HG03095 (cell line): ENCODE measurements around the gene JTB.
A peak's percentile ranks its signal among the peaks of the same experiment; 100 is the strongest.

Source experiments
- ATAC-seq: cut with Tn5 transposase; IDR thresholded peaks from one replicate; pipeline ENCODE4 v1.9.1; 2021; ENCODE audit warnings: moderate library complexity; ENCODE audit not compliant: unreplicated experiment

The JTB gene

DNA sequence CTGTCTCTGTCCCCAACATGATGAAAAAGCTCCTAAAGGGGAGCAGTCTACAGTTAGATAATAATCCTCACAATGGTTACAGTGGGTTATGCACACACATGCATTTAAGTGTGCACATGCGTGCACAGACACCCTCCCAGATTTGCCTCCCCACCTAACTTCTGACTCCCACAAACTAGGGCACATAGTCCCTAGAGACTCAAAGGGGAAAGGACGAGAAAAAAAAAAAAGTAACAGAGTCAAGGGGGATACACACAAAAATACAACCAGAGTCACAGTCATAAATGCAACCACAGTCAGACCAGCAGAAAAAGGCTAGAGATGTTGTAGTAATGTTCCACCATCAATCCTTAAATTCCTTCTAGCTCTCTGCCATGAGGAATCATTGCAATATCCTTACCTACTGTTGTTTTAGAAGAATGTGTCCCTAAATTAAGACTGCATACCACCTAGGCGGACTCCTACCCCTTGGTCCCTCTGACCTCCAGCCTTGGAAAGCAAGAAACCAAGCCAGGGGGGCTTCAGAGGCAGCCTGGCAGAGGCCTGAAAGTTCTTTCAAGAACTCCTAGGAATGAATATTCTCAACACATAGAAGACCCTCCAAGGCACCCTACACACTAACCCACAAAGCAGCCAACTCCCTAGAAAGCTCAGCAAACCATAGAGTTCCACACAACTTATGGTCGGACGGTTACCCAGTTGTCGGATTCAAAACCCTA, 20.3 kb downstream of the JTB start:
- no peak for ATAC-seq

DNA sequence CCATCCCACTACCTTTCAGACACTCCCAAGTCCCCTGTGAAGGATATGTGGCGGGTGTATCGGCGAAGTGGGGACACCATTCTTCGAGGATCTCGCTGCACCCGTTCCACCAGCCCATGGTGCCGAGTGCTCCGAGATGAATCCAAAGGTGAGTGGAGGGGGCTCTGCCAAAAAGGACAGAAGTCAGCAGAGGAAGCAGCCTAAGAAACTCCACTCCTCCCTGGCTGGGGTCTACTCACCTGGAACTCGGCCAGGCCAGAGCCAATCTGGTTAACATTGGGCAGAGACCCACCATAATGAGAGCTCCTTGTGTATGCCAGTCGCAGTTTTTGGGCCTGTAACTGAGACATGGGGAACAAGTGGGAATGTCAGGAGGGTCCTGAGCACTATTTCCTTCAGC, 22.6 kb downstream of the JTB start:
- ATAC-seq: no peak

DNA sequence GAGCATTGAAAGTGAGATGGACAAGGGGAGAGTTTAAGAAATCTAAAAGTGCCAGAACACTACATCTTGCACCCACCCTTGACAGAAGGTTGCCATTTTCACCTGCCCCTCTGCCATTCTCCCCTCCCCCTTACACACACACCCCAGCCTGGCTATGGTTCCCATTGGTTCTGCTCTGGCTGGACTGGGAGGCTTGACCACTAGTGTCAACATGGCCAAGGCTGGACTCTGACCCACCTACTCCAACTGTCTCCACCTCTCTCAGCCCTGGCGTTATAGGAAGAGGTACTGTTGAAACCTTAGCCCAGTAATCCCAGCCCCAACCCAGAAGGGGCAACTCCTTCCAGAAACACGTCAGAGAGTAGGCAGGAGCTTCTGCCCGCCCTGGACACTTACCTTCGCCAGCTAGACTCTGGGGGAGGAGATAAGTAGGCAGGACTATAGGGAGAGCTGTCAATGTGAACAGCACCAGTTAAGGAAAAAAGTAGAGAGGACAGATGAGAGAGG, 23.6 kb downstream of the JTB start:
- ATAC-seq: no peak

DNA sequence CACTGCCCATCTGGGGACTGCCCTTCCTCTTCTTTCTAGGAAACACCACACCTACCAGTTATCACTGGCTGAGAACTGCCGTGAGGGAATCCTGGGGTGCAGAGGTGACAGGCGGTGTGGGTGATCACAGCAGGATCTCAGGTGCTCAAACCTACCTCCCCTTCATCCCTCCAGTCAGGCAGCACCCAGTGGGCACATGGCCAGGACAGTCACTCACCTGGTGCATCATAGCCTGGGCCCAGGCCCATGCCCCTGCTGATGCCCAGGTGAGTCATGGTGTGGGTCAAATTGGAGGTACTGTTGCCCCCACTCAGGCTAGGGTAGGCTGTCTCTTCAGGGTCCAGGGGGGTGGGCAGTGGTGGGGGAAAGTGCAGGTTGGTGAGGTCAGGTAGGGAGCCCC, 25.7 kb downstream of the JTB start:
- no peak for ATAC-seq

DNA sequence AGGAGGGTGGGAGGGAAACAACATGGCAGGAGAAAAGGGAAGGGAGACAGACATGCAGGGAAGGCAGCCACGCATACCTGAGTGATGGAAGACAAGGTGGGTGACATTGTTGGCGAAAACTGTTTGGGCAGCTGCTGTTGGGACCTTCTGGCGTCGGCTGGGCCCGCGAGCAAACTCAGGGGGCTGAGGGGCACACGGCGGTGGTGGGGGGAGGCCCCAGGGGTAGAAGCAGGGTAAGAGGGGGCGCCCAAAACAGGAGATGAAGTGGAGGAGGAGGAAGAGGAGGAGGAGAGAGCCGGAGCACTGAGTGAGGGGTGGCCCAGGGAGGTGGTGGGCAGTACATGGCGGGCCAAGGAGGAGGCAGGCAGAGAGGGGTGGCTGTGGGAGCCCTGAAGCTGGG, 26.3 kb downstream of the JTB start:
- ATAC-seq: no peak

DNA sequence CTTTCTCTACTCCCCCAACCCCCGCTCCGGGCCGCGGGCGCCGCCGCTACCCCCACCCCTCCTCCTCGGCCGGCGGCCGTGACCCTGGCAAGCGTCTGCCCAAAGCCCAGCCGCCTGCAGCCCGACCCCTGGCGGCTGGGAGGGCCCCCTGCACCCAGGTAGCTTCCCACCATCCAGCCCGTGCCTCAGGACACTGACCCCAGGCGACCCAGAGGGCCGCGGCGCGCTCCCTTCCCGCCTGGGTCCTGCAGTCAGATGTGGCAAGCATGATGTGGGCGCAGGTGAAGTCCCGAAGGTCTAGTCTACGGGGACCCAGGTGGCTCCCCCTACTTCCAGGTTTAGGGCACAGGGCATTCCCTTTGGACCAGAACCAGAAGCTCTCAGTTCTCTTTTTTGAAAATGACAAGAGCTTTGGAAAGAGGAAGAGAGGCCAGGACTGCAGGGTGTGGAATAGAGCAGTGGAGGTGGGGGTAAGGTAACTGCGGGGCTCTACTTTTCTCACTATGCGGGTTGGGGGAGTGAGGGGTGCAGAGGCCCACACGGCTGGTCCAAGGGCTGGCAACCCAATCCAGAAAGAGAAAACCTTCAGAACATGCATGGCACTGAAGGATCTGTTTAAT, 30.7 kb downstream of the JTB start, which contains the start of gene DENND4B:
Gene DENND4B, minus strand, starts transcription at position 97 of the 620 bp plus-strand sequence. CDS start 2,344 bp downstream, outside the sequence.
- ATAC-seq: peak; percentile 49

DNA sequence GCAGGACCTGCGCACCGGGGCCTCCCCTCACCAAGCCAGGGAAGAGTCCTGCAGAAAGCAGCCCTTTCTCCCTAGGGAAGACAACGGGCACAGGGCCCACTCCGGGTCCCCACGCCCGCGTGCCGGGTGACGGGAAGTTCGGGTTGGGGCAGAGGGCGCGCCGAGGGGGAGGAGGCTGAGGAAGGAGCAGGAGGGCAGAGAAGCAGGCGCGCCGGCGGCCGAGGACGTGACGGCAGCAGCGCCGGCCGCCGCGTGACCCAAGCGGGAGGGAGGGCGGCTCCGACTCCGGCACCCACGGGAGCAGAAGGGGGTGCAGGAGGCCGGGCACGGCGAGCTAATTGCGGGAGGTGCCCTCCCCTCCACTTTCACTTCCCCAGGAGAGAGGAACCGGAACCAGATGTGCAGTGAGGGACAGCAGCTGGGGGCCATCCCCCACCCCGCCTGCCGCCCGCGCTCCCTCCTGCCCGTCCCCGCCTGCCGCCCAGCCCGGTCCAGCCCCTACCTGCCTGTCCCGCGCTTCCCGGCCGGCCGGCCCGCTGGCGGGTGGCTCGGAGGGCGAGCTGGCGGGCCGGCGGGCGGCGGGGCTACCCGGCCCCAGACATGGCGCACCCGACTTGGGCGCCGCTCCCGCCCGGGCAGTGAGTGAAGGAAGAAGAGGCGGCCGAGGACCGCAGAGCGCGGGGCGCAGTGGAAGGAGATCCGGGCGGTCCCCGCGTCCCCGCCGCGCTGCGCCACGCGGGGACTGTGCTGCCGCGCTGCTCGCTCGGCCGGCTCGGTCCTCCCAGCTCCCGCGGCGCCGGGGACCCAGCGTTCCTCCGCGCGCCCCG, 31.5 kb downstream of the JTB start:
- ATAC-seq: peak; percentile 53

DNA sequence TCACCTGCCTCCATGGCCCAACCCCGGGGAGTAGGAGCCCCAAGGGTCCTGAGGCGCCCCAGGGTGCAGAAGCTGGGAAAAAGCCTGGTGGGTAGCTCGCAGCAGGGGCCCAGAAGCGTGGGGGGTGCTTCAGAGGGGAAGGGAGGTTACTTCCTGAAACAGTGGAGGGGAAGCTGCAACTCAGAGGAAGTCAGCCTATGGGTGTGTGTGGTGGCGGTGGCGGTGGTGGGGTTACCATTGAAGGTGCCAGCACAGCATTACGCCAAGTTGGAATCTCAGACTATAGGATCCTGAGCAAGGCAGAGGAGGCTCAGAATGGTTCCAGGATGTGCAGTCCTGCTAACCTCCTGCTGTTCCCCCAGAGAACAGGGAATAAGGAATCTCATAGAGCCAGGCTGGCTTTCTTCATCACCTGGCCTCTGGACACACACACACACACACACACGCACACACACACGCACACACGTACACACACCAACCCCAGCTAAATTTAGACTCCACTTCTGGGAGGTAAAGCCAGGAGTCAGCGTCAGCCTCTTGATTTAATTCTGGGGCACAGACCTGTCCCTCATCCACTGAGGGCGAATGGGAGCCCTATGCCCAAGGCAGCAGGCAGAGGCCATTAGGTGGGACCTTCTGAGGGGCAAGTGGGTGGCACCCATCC, 32.2 kb downstream of the JTB start:
- ATAC-seq: no peak

DNA sequence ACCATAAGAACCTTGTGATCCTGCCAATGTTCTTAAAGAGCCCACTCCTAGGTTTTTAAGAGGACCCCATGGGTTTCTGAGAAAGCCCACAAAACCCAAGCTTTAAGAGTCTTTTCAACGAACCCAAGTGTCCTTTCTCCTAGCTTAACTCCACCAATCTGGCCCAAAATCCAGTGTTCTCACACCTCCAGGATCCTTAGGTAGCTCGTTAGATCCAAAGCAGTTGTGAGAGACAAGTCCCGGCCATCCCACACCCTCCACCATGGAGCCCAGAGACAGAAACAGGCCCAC, 32.7 kb downstream of the JTB start:
- ATAC-seq: no peak

DNA sequence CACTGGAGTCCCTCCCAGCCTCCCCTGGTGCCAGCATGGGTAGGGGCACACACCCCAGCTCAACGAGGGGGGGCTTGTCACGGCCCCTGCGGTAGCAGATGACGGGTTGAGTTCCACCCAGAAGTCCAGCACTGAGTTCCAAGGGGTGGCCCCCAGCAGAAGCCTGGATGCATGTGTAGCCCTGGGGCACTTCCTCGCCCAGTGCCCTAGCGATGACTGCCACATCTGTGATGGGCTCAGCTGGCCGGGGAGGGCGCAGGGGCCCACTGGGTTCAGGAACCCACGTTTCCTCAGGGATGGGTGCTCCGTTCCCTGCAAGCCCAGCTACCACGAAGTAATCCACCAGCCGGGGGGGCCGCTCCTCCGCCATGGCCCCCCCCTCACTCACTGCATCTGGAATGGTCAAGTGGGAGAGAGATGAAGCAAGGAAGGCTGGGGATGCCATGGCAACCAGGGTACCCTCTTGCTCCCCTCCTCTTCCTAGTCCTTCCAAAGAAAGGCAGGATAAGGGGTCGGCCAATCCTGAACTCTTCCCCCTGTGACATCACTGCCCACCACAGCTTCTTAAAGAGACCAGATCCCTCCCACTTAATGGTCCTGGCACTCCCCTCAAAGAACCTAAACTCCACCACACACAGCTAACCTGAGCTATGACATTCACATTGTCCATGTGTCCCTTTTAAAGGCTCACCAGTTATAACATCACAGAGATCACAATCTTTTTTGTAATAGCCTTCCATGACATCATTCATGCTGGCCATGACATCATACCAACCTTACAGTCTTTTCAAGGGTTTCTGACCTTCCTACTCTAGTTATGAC, 33.3 kb downstream of the JTB start:
- ATAC-seq: no peak

DNA sequence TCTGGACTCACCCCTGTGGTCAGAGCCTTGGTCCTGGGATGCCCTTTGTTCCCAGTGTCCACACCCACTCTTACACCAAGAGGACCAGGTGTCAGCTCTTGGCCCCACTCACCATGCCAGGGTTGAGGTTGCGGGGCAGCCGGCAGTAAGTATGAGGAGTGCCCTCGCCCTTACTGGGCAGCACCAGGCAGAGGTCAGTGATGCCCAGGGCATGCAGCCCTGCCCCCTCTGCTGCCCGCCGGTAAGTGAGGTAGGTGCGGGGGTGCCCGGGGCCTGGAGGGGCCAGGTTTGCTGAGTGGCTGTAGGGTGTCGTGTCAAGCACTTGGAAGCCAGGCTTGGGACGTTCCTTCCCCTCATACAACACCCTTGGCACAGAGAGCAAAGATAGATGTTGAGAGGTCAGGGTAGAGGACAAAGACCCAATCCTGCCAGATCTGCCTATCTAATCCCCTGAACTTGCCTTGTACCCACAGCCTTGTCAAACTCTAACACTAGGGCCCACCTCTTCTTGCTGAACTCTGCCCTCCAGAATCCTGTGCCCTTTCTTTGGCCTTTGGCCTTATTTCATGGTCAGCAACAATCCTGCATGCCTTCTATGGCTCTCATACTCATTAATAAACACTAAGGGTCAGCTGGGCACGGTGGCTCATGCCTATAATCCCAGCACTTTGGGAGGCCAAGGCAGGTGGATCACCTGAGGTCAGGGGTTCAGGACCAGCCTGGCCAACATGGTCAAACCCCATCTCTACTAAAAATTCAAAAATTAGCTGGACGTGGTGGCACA, 34.5 kb downstream of the JTB start:
- ATAC-seq: no peak

DNA sequence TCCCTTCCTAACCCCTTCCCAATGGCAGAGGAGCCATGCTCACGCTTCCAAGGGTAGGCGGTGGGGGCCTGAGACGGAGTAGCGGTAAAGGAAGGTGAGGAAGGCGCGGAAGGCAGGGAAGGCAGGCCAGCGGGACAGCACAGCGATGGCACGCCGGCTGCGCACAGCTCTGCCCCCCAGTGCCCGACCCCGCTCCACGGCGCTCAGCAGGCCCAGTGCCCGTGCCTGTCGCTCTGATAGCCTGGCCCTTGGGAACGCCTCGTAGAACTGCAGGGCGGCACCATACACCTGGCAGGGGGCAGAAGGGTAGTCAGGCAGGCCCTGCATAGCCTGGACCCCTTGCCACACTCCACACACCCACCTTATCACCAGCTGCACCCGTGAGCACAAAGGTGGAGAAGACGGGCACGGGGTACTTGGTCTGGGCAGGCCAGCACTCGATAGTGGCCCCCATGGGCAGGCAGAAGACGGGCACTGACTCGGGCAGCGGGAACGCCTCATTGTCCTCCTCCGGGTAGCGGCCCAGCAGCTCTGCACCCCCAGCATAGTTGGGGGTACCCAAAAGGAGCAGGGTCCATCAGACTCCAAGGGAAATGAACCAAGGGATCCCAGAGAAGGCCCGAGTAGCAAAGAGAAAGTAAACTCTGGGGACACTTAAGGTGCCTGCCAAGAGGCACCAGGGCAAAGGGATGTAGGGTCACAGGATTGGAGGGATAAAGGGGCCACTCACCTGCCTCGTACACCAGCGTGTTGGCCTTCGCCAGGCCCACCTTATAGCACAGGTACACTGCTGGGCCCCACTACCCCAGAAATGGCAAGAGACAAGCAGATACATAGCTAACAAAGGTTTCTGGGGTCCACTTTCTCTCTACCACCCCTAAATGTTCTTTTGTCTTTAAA, 35.4 kb downstream of the JTB start:
- ATAC-seq: no peak

DNA sequence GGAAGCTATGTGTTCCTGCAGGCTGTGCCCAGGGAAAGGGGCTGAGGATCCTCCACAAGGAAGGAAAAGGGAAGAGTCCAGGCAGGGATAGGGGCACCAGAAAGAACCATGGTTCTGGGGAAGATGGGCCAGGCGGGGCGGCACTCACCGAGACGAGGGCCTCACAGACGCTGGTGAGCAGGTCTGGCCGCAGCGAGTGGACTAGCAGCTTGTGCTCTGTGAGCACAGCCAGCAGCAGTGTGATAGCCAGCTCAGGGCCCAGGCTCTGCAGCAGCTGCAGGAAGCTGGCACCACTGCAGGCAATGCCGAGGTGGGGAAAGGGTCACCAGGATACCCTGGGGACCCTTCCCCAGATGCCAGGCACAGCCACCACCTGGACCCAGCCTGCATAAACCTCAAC, 36.7 kb downstream of the JTB start:
- no peak for ATAC-seq

DNA sequence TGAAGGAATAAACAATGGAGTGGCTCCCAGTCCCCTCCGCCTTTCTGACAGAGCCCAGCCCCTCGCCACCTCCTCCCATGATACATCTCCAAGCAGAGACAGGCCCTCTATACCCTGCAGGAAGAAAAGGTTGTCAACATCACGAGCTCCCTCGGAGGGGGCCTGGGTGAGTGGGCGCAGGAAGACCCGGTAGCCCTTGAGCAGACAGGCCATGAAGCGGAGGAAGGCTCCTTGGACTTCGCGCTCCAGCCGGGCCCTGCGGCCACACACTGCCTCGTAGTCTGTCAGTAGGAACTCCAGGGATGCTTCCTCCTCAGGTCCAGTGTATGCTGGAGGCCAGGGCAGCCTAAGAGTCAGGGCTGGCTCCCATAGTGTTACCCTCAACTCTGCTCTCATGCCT, 38.0 kb downstream of the JTB start:
- ATAC-seq: no peak

DNA sequence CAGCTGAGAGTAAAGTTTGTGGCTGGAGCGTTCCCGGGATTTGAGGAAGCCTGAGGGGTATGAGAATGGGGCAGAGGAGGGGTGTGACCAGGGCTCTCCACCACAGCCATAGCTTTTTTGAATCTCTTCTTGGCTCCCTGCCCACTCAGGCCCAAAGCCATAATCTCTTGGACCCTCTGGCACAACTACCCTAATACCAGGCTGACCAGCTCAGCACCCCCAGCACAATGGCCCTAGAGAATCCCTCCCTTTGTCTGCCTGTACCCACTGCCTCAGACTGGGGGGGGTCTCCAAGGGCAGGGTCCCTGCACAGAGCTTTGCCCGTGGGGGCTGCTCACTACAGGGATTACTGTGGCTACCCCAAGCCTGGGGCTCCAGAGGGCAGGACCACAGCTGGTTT, 38.5 kb downstream of the JTB start:
- ATAC-seq: no peak

DNA sequence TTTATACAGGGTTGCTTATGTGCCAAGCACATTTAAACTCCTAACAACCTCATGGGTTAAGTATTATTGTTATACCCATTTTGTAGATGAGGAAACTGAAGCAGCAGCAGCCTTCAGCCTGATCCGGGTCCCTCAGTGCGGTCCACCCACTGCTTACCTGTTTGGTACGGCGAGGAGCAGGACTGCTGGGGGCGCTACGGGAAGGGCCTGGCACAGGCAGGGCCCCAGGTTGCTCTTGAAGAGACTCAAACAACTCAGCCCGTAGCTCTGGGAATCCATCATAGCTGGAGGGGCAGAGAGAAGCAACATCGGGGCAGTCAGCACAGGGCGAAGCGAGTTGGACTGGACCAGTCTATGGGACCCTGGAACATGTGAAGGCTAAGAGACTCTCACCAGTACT, 40.1 kb downstream of the JTB start:
- ATAC-seq: no peak

DNA sequence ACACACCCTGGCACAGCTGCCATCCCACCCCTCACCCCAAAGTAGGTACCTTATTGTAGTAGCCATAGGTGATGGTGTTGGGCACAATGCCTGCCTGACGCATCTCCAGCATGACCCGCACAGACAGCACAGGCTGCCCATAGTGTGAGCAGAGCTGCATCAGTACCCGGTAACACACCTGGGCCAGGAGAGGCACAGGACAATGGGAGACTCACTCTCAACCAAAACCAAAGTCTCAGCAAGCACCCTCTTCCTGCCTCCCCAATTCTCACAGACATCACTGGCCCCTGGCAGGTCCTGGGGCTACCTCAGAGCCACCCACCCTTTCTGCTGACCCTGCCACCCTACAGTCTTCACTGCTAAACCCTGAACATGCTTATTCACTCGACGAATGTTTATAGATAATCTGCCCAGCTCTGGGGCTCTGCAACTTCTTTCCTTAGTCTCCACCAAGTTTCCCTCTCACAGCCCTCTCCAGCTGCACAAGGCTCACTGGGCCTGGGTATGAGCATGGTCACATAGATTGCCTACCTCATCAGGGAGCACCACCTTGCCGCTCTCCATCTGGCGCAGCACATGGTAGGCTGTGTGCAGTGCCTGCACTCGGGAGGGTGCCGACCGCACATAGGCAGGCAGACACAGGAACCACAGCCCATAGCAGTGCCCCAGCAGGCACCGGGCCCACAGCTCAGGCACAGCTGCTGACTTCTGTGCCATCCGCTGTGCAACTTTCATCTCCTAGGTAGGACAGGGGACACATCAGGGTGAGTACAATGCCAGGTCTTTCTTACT, 41.3 kb downstream of the JTB start:
- ATAC-seq: no peak

DNA sequence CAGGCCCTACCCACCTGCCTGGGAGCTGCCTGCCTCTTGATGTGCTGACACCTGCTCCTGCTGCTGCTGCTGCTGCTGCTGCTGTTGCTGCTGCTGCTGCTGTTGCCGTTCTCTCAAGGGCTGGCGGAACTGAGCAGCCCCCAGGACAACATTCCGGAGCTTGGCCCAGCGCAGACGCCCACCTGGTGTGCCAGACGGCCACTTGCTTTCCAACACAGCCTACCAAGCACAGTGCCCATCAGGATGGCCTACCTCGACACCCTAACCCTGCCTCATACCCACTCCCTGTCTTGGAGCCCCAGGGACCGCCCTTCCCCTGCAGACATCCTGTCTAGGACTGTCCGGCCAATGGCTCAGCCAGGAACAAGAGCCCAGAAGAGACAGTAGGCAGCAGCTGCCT, 42.7 kb downstream of the JTB start:
- ATAC-seq: no peak
